Cardiac muscle cell (in vitro differentiated cells and primary cell): ENCODE results near the gene AVPR1B. TPM values are rescaled to one million over a fixed set of nuclear protein-coding genes. Genes with fewer than 3 reads are reported as not detected.

Source experiments
- DNase-seq, 2 donors: peaks; one replicate each; pipeline versions ENCODE4 v3.0.0 to v3.0.0-alpha.2; 2010 to 2017; ENCODE audit warnings: low read depth in 1 of 2, low spot score in 1 of 2
- H3K27ac ChIP-seq: fragments of 200-600 bp; sonication (generic); 2 replicates; pipeline ENCODE4 v1.5.1; 2016
- H3K27me3 ChIP-seq: fragments of 200-600 bp; sonication (generic); 2 replicates; pipeline ENCODE4 v1.6.0; 2016; ENCODE audit warnings: control low read depth
- H3K36me3 ChIP-seq: fragments of 200-600 bp; sonication (generic); 2 replicates; pipeline ENCODE4 v1.5.1; 2016; ENCODE audit warnings: control low read depth
- H3K4me1 ChIP-seq: fragments of 200-600 bp; sonication (generic); 2 replicates; pipeline ENCODE4 v1.8.1; 2017; ENCODE audit warnings: low read depth, mild to moderate bottlenecking, mixed run types
- H3K4me3 ChIP-seq: fragments of 200-600 bp; sonication (generic); 2 replicates; pipeline ENCODE4 v1.5.1; 2016; ENCODE audit warnings: mild to moderate bottlenecking
- H3K9me3 ChIP-seq: fragments of 200-600 bp; sonication (generic); 2 replicates; pipeline ENCODE4 v1.5.1; 2017; ENCODE audit warnings: low read depth, mild to moderate bottlenecking, control low read depth
- polyA plus RNA-seq: library from polyadenylated mRNA; unstranded; fragments of >200 nt; fragmentation: Nextera tagmentation; extraction: Ambion mirVana; gene quantifications from 2 replicates; pipeline ENCODE4 v1.2.1, GENCODE V29; 2016
- total RNA-seq: library from RNA; depleted of rRNA; stranded (reverse); fragments of >200 nt; gene quantifications from 2 replicates; pipeline ENCODE4 v1.2.3, GENCODE V29; 2016
- TF ChIP-seq, protein P1 (sequence below): IDR thresholded peaks from 2 replicates; pipeline ENCODE4 v1.5.1; 2012; ENCODE audit warnings: low read depth, mild to moderate bottlenecking, low read length

Gene AVPR1B
- total and polyA plus RNA-seq, 2 experiments from 2014 or later, result 0.10 to 2.3 TPM

DNA sequence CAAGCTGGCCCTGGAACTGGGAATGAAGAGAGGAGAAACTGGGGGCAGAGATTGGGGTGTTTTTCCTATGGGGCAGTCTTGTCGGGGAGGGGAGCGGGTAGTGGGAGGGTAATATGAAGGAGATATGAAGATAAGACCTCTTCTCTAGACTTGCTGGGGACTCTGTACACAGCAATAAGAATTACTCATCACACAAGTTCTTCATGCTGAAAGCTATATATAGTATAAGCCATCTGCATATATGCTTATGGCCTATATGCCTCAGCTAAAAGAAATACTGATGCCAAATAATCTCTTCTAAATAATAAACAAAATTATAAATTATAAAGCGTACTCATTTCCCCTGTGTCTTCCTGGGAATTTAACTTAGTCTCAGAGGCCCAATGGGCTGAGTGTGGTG is 56.3 kb downstream of the AVPR1B start:
- no peaks in the 10 kb centered on the region for H3K27me3 ChIP-seq
- no peak for DNase-seq
- H3K36me3 ChIP-seq, result no peaks in the 10 kb centered on the region
- TF ChIP-seq, protein P1, sequence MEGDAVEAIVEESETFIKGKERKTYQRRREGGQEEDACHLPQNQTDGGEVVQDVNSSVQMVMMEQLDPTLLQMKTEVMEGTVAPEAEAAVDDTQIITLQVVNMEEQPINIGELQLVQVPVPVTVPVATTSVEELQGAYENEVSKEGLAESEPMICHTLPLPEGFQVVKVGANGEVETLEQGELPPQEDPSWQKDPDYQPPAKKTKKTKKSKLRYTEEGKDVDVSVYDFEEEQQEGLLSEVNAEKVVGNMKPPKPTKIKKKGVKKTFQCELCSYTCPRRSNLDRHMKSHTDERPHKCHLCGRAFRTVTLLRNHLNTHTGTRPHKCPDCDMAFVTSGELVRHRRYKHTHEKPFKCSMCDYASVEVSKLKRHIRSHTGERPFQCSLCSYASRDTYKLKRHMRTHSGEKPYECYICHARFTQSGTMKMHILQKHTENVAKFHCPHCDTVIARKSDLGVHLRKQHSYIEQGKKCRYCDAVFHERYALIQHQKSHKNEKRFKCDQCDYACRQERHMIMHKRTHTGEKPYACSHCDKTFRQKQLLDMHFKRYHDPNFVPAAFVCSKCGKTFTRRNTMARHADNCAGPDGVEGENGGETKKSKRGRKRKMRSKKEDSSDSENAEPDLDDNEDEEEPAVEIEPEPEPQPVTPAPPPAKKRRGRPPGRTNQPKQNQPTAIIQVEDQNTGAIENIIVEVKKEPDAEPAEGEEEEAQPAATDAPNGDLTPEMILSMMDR, result no peak
- H3K9me3 ChIP-seq, result no peaks in the 10 kb centered on the region
- H3K4me3 ChIP-seq, result no peak overlapping the region
- no peak overlapping the region for H3K27ac ChIP-seq
- peaks cover 9% of the 10 kb centered on the region for H3K4me1 ChIP-seq

Other genes starting within 250 kb of the AVPR1B start
- 1.0 and 2.9 TPM in 2 replicates for gene SLC26A9, start 173.9 kb downstream of the AVPR1B start, total RNA-seq
- 2.8 and 4.0 TPM in 2 replicates for gene SLC26A9, start 173.9 kb downstream of the AVPR1B start, polyA plus RNA-seq
- gene RAB7B, start 114.0 kb downstream of the AVPR1B start, total RNA-seq, result 1.2 and 2.1 TPM in 2 replicates
- gene RAB7B, start 114.0 kb downstream of the AVPR1B start, polyA plus RNA-seq, result 2.2 and 4.9 TPM in 2 replicates
- not detected in 2 replicates for gene CTSE, start 93.5 kb downstream of the AVPR1B start, total RNA-seq
- gene CTSE, start 93.5 kb downstream of the AVPR1B start, polyA plus RNA-seq, result not detected in 2 replicates
- 10.9 and 16.2 TPM in 2 replicates for gene RHEX, start 64.2 kb downstream of the AVPR1B start, total RNA-seq
- gene RHEX, start 64.2 kb downstream of the AVPR1B start, polyA plus RNA-seq, result 7.3 and 28.6 TPM in 2 replicates
- gene FAM72A, start 85.5 kb upstream of the AVPR1B start, total RNA-seq, result 2.8 and 9.6 TPM in 2 replicates
- gene FAM72A, start 85.5 kb upstream of the AVPR1B start, polyA plus RNA-seq, result 3.4 and 17.6 TPM in 2 replicates
- 58.7 and 81.0 TPM in 2 replicates for gene SRGAP2, start 86.2 kb upstream of the AVPR1B start, total RNA-seq
- gene SRGAP2, start 86.2 kb upstream of the AVPR1B start, polyA plus RNA-seq, result 43.2 and 56.3 TPM in 2 replicates